ENCODE results near the gene ALDOA. TPM values are rescaled to one million over a fixed set of nuclear protein-coding genes. Genes with fewer than 3 reads are reported as not detected.

ALDOA gene
- total and polyA plus RNA-seq, 9 of the 15 experiments (the other 6 are each of a cell fraction or from before 2014, with no cell fraction given): 311 to 2,224 (median 1,293) TPM

- TF ChIP-seq CEBPZ (IDR thresholded peaks at IDR 0.05; ENCODE audit: borderline replicate concordance, low read depth, low read length) (no peak), ATF2 (CRISPR knock-in tag; IDR thresholded peaks at IDR 0.05) (no peak), CHD1 (IDR thresholded peaks at IDR 0.05; ENCODE audit: low read length) (no peak), ZNF830 (CRISPR knock-in tag; IDR thresholded peaks at IDR 0.05) (peak; percentile 94; the same call in 1 of the 2 replicates), PRMT5 (CRISPR knock-in tag; IDR thresholded peaks at IDR 0.05) (no peak), MEF2A (IDR thresholded peaks at IDR 0.05; ENCODE audit: control insufficient read depth, low read depth, low read length) (no peak), PKNOX1 (IDR thresholded peaks at IDR 0.05) (peak; percentile 28; the same call in 1 of the 2 replicates), KDM2B (CRISPR knock-in tag; IDR thresholded peaks at IDR 0.05) (0 out of 2 replicates have a peak, but pooled peaks have one; percentile 65), THRA (IDR thresholded peaks at IDR 0.05) (no peak), ZNF717 (CRISPR knock-in tag; IDR thresholded peaks at IDR 0.05) (no peak), SMC3 (conservative IDR thresholded peaks at IDR 0.05; ENCODE audit: insufficient read depth, low read depth, low read length) (no peak; the same call in 1 of the 2 replicates), ZNF134 (CRISPR knock-in tag; conservative IDR thresholded peaks at IDR 0.05) (peak; percentile 75), STAT5B (CRISPR knock-in tag; IDR thresholded peaks at IDR 0.05) (peak; percentile 68), ZFP1 (CRISPR knock-in tag; IDR thresholded peaks at IDR 0.05) (peak; percentile 65), ZNF77 (CRISPR knock-in tag; IDR thresholded peaks at IDR 0.05) (no peak), CBFA2T2 (conservative IDR thresholded peaks at IDR 0.05) (no peak; the same call in 1 of the 2 replicates), HDAC8 (tag; IDR thresholded peaks at IDR 0.05) (peak; percentile 91), CBFB (CRISPR knock-in tag; IDR thresholded peaks at IDR 0.05) (no peak), BRF1 (IDR thresholded peaks at IDR 0.05; ENCODE audit: borderline replicate concordance, extremely low read depth, insufficient read length) (no peak), ZBTB33 (CRISPR knock-in tag; IDR thresholded peaks at IDR 0.05) (peak; percentile 54; the same call in 1 of the 2 replicates)
Observed at GRCh38 chr16:30092373-30093010, 26.9 kb downstream of the ALDOA start (continued).

Measured in K562 (cell line).